SK-N-SH treated with all-trans-retinoic acid at 6 μM for 48 hours (cell line): ENCODE data around the gene ITPR2.

ENCODE experiments used
- ATAC-seq: fragments of 200-7000 bp; cut with Tn5 transposase; 3 replicates; pipeline ENCODE4 v1.9.1; 2020; ENCODE audit warnings: mild to moderate bottlenecking, moderate library complexity
- ARNTL ChIP-seq: fragments of 450-650 bp; formaldehyde crosslinking; IDR thresholded peaks from 2 replicates; pipeline ENCODE4 v1.5.0; 2020; ENCODE audit warnings: low read depth, mild to moderate bottlenecking, moderate library complexity, borderline replicate concordance
- BACH2 ChIP-seq: fragments of 250-450 bp; sonication (Bioruptor Pico); IDR thresholded peaks from 2 replicates; pipeline ENCODE4 v1.9.0; 2021; ENCODE audit warnings: mild to moderate bottlenecking, borderline replicate concordance
- CREB5 ChIP-seq: fragments of 250-450 bp; sonication (Bioruptor Pico); IDR thresholded peaks from 2 replicates; pipeline ENCODE4 v1.5.1; 2020; ENCODE audit warnings: low read depth, mild to moderate bottlenecking, moderate library complexity
- CSDC2 ChIP-seq: fragments of 250-450 bp; sonication (Bioruptor Pico); IDR thresholded peaks from 2 replicates; pipeline ENCODE4 v1.5.0; 2020; ENCODE audit warnings: mild to moderate bottlenecking, moderate library complexity
- CSRNP3 ChIP-seq: fragments of 250-450 bp; sonication (Bioruptor Pico); IDR thresholded peaks from 2 replicates; pipeline ENCODE4 v1.5.1; 2021; ENCODE audit warnings: mild to moderate bottlenecking, moderate library complexity
- GLIS3 ChIP-seq: fragments of 250-450 bp; sonication (Bioruptor Pico); IDR thresholded peaks from 2 replicates; pipeline ENCODE4 v1.5.0; 2020; ENCODE audit warnings: mild to moderate bottlenecking, moderate library complexity
- ISL1 ChIP-seq: fragments of 250-450 bp; sonication (Bioruptor Pico); IDR thresholded peaks from 2 replicates; pipeline ENCODE4 v2.1.2; 2022; ENCODE audit warnings: mild to moderate bottlenecking, moderate library complexity
- OSR1 ChIP-seq: fragments of 250-450 bp; sonication (Bioruptor Pico); IDR thresholded peaks from 2 replicates; pipeline ENCODE4 v1.8.0; 2022; ENCODE audit warnings: moderate library complexity, mild to moderate bottlenecking, inconsistent platforms
- PATZ1 ChIP-seq: fragments of 250-450 bp; sonication (Bioruptor Pico); IDR thresholded peaks from 2 replicates; pipeline ENCODE4 v1.8.0; 2020; ENCODE audit warnings: mild to moderate bottlenecking, moderate library complexity, borderline replicate concordance
- POU6F1 ChIP-seq: fragments of 250-450 bp; sonication (Bioruptor Pico); IDR thresholded peaks from 2 replicates; pipeline ENCODE4 v1.8.0; 2021; ENCODE audit warnings: low read depth, mild to moderate bottlenecking, moderate library complexity, borderline replicate concordance
- SNAI2 ChIP-seq: fragments of 250-450 bp; sonication (Bioruptor Pico); IDR thresholded peaks from 2 replicates; pipeline ENCODE4 v1.5.0; 2020; ENCODE audit warnings: mild to moderate bottlenecking, moderate library complexity
- TCF4 ChIP-seq: fragments of 250-450 bp; sonication (Bioruptor Pico); IDR thresholded peaks from 2 replicates; pipeline ENCODE4 v1.8.0; 2021; ENCODE audit warnings: mild to moderate bottlenecking, moderate library complexity, borderline replicate concordance
- TOX ChIP-seq: fragments of 250-450 bp; sonication (Bioruptor Pico); IDR thresholded peaks from 2 replicates; pipeline ENCODE4 v1.8.0; 2021; ENCODE audit warnings: mild to moderate bottlenecking, moderate library complexity, borderline replicate concordance
- TSHZ2 ChIP-seq: fragments of 250-450 bp; sonication (Bioruptor Pico); IDR thresholded peaks from 2 replicates; pipeline ENCODE4 v1.5.0; 2020; ENCODE audit warnings: mild to moderate bottlenecking, moderate library complexity
- ZC3H10 ChIP-seq: fragments of 250-450 bp; sonication (Bioruptor Pico); IDR thresholded peaks from 2 replicates; pipeline ENCODE4 v1.5.1; 2021; ENCODE audit warnings: mild to moderate bottlenecking, moderate library complexity
- ZFP3 ChIP-seq: fragments of 250-450 bp; sonication (Bioruptor Pico); IDR thresholded peaks from 2 replicates; pipeline ENCODE4 v1.5.0; 2020; ENCODE audit warnings: mild to moderate bottlenecking, moderate library complexity
- ZNF565 ChIP-seq: fragments of 450-650 bp; formaldehyde crosslinking; conservative IDR thresholded peaks from 2 replicates; pipeline ENCODE4 v1.5.0; 2020; ENCODE audit warnings: low read depth, mild to moderate bottlenecking, moderate library complexity
- ZNF70 ChIP-seq: fragments of 450-650 bp; formaldehyde crosslinking; IDR thresholded peaks from 2 replicates; pipeline ENCODE4 v1.5.0; 2020; ENCODE audit warnings: mild to moderate bottlenecking, moderate library complexity
- ZNF8 ChIP-seq: fragments of 450-650 bp; formaldehyde crosslinking; IDR thresholded peaks from 2 replicates; pipeline ENCODE4 v1.5.0; 2020; ENCODE audit warnings: mild to moderate bottlenecking, moderate library complexity

The ITPR2 gene

GRCh38 chr12:26832822-26833742 is at the start of gene ITPR2:
ITPR2 (minus strand) TSS chr12:26833194; CDS start chr12:26832781, 413 bp downstream.
- peak; percentile 90 for ATAC-seq
- TF ChIP-seq CREB5 (CRISPR knock-in tag) (no peak), BACH2 (no peak), ZC3H10 (no peak), ZFP3 (CRISPR knock-in tag) (0 out of 2 replicates have a peak, but pooled peaks have one; percentile 22), GLIS3 (CRISPR knock-in tag) (peak; percentile 62; the same call in 1 of the 2 replicates), TSHZ2 (CRISPR knock-in tag) (no peak)

GRCh38 chr12:26880625-26881024 is 47.6 kb upstream of the ITPR2 start:
- TF ChIP-seq ZFP3 (CRISPR knock-in tag) (no peak), TCF4 (CRISPR knock-in tag) (no peak), SNAI2 (no peak), BACH2 (no peak), ZC3H10 (no peak), CSRNP3 (CRISPR knock-in tag) (no peak), CSDC2 (no peak), TSHZ2 (CRISPR knock-in tag) (no peak), TOX (CRISPR knock-in tag) (no peak), POU6F1 (no peak), ZNF565 (CRISPR knock-in tag) (no peak), ARNTL (no peak), OSR1 (CRISPR knock-in tag) (no peak), ISL1 (no peak), PATZ1 (CRISPR knock-in tag) (no peak), ZNF8 (CRISPR knock-in tag) (no peak), ZNF70 (CRISPR knock-in tag) (no peak), GLIS3 (CRISPR knock-in tag) (no peak)

More at GRCh38 chr12:26880625-26881024, 47.6 kb upstream of the ITPR2 start:
- no peak for ATAC-seq
